Naive thymus-derived CD8-positive, alpha-beta T cell (primary cell): ENCODE data around the gene PCYT2. TPM values are rescaled to one million over a fixed set of nuclear protein-coding genes. Genes with fewer than 3 reads are reported as not detected.
"Not testable (repeated sequence)": the region's sequence is repeated elsewhere in the genome, so short reads cannot be mapped to it uniquely, and the experiment has no call there.

ENCODE experiments used
- ATAC-seq, 2 donors: fragments of 150-1000 bp; cut with Tn5 transposase in 1 of 2; sonication (Bioruptor Pico), chemical (Tn5 transposase) in 1 of 2; 1 replicate in 1 of 2; 2 replicates in 1 of 2; pipeline ENCODE4 v1.10.0; 2021; ENCODE audit warnings: mild to moderate bottlenecking in 2 of 2, moderate library complexity in 2 of 2
- POLR2A ChIA-PET: fragments of 350-600 bp; sonication (Branson Sonifier 250); formaldehyde crosslinking; loops from one replicate; lab custom pipeline; 2021; ENCODE audit warnings: antibody characterized with exemption; lab: Charles Lee
- DNase-seq, 10 donors: peaks; one replicate each; pipeline versions ENCODE4 v3.0.0 to v3.0.0-alpha.2; 2020 to 2022
- H3K27ac Mint-ChIP-seq, 10 donors: one replicate each; pipeline ENCODE4 v1.8.0; 2020 to 2022; ENCODE audit warnings: mild to moderate bottlenecking in 10 of 10, mixed read lengths in 10 of 10, moderate library complexity in 4 of 10, inconsistent platforms in 1 of 10
- H3K27me3 Mint-ChIP-seq, 5 donors: one replicate each; pipeline ENCODE4 v1.8.0; 2021 to 2022; ENCODE audit warnings: mixed read lengths in 5 of 5
- H3K36me3 Mint-ChIP-seq, 3 donors: one replicate each; pipeline ENCODE4 v1.8.0; 2020 to 2022; ENCODE audit warnings: mixed read lengths in 3 of 3, mild to moderate bottlenecking in 2 of 3, inconsistent platforms in 1 of 3
- H3K4me1 Mint-ChIP-seq, 4 donors: one replicate each; pipeline ENCODE4 v1.8.0; 2021 to 2022; ENCODE audit warnings: mixed read lengths in 4 of 4
- H3K4me3 Mint-ChIP-seq, 10 donors: one replicate each; pipeline ENCODE4 v1.8.0; 2020 to 2022; ENCODE audit warnings: mild to moderate bottlenecking in 10 of 10, mixed read lengths in 10 of 10, moderate library complexity in 6 of 10, inconsistent platforms in 1 of 10
- H3K9me3 Mint-ChIP-seq, 9 donors: one replicate each; pipeline ENCODE4 v1.8.0; 2020 to 2022; ENCODE audit warnings: mixed read lengths in 9 of 9, mild to moderate bottlenecking in 3 of 9, inconsistent platforms in 1 of 9, moderate library complexity in 1 of 9
- polyA plus RNA-seq, 3 donors: library from polyadenylated mRNA; unstranded; fragments of 300-500 nt; fragmentation: Illumina TruSeq; gene quantifications; one replicate each; pipeline ENCODE4 v1.2.3, GENCODE V29; 2021
- total RNA-seq, 8 experiments: library from RNA in 2 of 8; stranded (reverse) in 2 of 8; gene quantifications; one replicate each; pipeline ENCODE4 v1.2.3 and lab custom pipeline; 2021 to 2026

The PCYT2 gene
- total and polyA plus RNA-seq, 5 experiments from 2014 or later = 22.9 to 38.5 (median 24.0) TPM

DNA sequence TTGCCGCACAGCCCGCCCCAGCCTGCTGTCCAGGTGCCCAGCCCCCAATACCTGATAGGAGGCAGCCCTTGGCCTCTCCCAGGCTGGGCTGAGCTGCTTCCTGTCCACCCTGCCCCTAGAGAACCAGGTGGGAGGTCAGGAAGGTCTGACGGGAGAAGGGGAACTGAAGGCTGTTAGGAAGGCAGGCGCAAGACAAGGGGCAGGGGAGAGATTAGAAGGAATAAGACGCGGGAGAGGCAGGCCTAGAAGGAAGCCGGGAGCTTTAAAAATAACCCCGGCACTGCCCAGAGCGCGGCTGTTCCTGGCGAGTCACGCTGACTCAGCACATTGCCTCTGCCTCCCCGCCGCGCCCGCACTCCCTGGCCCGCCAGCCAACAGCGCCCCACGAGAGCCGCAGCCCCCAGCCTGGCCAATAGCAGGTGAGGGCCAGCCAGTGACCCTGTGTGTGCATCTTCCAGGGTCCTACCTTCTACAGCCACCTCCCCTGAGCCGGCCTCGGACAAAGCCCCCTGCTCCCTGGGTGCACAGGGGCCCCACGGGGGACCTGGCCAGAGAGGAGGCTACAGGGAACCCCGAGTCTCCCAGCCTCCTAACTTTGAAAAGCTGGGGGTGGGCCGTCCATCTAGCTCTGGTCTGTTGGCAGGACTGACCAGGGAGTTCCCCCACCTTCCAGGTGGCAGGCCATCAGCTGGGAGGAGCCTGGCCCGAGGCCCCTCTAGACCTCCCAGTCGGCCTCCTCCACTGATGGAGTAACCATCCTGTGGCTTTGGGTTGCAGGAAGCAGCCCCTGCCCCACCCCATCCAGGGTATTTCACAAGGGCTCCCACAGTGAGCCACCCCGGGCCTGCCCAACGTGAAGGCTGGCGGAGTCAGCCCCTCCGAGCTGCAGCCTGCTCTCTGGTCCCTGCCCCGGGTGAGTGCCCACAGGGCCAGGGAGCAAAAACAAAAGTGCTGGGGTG, 12.4 kb upstream of the PCYT2 start:
- Mint-ChIP-seq H3K4me3 (no peak overlapping the region), H3K4me1 (peaks cover 9 to 41% (median 20%) of the 10 kb centered on the region in 4 donors), H3K27me3 (peaks cover 0 to 2% (median 0%) of the 10 kb centered on the region in 5 donors), H3K9me3 (no peaks in the 10 kb centered on the region), H3K36me3 (peaks cover 0 to 2% (median 0%) of the 10 kb centered on the region in 3 donors), H3K27ac (peak overlapping the region in 2 of 10 donors; percentile 31 to 52)
- POLR2A ChIA-PET = interaction anchor here (0.7 to 1.3 kb wide), 4 partner anchors 10 to 222 kb away, joined by 3 read pairs; no protein-coding TSS in a partner anchor
- ATAC-seq = no peak
- no peak for DNase-seq

GRCh38 chr17:81922566-81923301, 11.5 kb upstream of the PCYT2 start:
- Mint-ChIP-seq H3K4me3 (no peak overlapping the region), H3K27ac (peak overlapping the region in 2 of 10 donors; percentile 5 to 31)
- POLR2A ChIA-PET = interaction anchor here (0.9 kb wide), 1 partner anchor 52 kb away, joined by 5 read pairs; the partner anchor contains the start of gene ARHGDIA

DNA sequence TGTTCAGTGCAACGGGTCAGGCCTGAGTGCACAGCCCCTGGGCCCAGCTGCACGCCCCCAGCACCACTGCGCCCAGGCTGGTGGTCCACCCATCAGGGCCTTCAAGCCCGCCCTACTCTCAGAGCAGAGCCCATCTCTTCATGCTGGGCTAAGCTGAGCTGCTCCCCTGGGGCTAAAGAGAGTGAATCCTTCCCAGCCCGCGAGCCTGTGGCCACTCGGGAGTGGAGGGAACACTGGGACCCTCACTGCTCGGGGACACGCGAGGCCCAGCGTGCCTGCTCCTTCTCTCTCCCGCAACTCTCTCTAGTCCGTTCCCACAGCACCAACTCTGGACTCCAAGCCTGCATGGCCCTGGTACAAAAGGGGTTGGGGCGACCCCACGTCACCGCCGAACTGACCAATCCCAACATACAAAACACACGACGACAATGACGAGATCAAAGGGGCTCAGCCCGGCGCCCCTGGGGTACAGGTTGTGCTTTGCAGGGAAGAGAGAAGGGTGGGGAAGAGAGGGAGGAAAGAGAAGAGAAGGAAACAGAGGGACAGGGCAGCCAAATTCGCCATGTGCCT, 10.9 kb upstream of the PCYT2 start:
- no peak overlapping the region for H3K4me3 Mint-ChIP-seq
- DNase-seq (no peak), ATAC-seq (no peak)
- H3K9me3 Mint-ChIP-seq = no peaks in the 10 kb centered on the region
- POLR2A ChIA-PET = interaction anchor here (0.9 kb wide), 1 partner anchor 51 kb away, joined by 5 read pairs; the partner anchor contains the start of gene ARHGDIA
- H3K4me1 Mint-ChIP-seq = peaks cover 15 to 51% (median 30%) of the 10 kb centered on the region in 4 donors
- no peak overlapping the region for H3K27ac Mint-ChIP-seq
- H3K36me3 Mint-ChIP-seq = peaks cover 0 to 3% (median 0%) of the 10 kb centered on the region in 3 donors
- H3K27me3 Mint-ChIP-seq = no peaks in the 10 kb centered on the region

More at GRCh38 chr17:81922566-81923301, 11.5 kb upstream of the PCYT2 start:
- no peak for DNase-seq
- H3K27me3 Mint-ChIP-seq = no peaks in the 10 kb centered on the region
- peaks cover 0 to 2% (median 0%) of the 10 kb centered on the region in 3 donors for H3K36me3 Mint-ChIP-seq
- peaks cover 12 to 48% (median 25%) of the 10 kb centered on the region in 4 donors for H3K4me1 Mint-ChIP-seq
- no peak for ATAC-seq
- H3K9me3 Mint-ChIP-seq = no peaks in the 10 kb centered on the region

GRCh38 chr17:81921537-81921862, 10.3 kb upstream of the PCYT2 start:
- Mint-ChIP-seq H3K36me3 (peaks cover 0 to 7% (median 0%) of the 10 kb centered on the region in 3 donors), H3K27me3 (no peaks in the 10 kb centered on the region), H3K27ac (no peak overlapping the region), H3K4me3 (no peak overlapping the region), H3K9me3 (no peaks in the 10 kb centered on the region), H3K4me1 (peaks cover 16 to 56% (median 33%) of the 10 kb centered on the region in 4 donors)
- POLR2A ChIA-PET = no interaction called here
- DNase-seq = no peak
- ATAC-seq = no peak

DNA sequence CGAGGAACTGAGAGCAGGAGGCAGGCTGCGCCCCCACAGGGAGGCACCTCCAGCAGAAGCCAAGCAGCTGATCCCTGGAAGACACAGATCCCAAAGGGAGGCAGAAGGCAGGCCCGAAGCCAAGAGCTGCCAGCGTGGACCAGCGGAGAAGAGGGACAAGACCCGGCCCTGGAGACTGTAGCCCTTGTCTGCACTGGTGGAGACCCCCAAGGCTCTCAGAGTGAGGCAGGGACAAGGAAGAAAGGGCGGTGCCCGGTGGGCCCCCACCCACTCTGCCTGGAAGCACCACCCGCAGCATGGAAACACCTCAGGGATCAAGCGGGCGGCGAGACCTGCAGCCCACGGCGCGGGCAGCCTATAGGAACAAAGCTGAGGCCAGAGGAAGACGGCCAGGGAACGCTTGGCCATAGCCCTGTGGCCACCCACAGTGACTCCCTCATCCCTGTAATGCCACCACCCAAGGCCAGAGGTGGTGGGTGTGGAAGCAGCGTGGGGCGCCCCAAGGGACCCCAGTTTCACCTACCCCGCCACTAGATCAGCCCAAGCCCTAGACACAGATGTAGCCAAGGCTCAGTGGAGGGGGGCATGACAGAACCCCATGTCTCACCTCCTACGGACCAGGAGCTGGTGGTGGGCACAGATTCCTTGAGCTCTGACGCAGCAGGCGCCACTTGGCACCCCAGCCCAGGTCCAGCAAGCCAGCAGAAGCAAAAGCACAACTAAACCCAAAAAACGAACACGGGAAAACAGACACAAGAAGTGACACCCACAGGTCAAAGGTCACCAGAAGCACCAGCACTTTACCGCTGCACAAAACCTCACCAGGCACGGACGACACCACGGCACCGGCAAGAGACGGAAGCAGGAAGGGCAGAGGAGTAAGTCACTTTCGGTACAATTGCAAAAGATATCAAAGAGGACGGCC, 9.7 kb upstream of the PCYT2 start:
- Mint-ChIP-seq H3K4me1 (peaks cover 12 to 56% (median 30%) of the 10 kb centered on the region in 4 donors), H3K27me3 (no peaks in the 10 kb centered on the region), H3K36me3 (peaks cover 0 to 9% (median 0%) of the 10 kb centered on the region in 3 donors), H3K4me3 (peak overlapping the region in 1 of 10 donors; percentile 25), H3K9me3 (no peaks in the 10 kb centered on the region), H3K27ac (no peak overlapping the region)
- POLR2A ChIA-PET = no interaction called here
- DNase-seq (no peak), ATAC-seq (no peak)

GRCh38 chr17:81918832-81919545, 7.8 kb upstream of the PCYT2 start:
- H3K9me3 Mint-ChIP-seq = no peaks in the 10 kb centered on the region
- POLR2A ChIA-PET = interaction anchor here (0.6 kb wide), 1 partner anchor 153 kb away, joined by 4 read pairs; no protein-coding TSS in a partner anchor
- peak overlapping the region in 9 of 10 donors; percentile 24 to 93 (median 88) for H3K4me3 Mint-ChIP-seq
- H3K4me1 Mint-ChIP-seq = peaks cover 14 to 44% (median 29%) of the 10 kb centered on the region in 4 donors
- ATAC-seq (no peak), DNase-seq (no peak)
- peaks cover 0 to 17% (median 0%) of the 10 kb centered on the region in 3 donors for H3K36me3 Mint-ChIP-seq
- peak overlapping the region in 8 of 10 donors; percentile 55 to 93 (median 84) for H3K27ac Mint-ChIP-seq
- H3K27me3 Mint-ChIP-seq = no peaks in the 10 kb centered on the region

GRCh38 chr17:81918333-81918669, 7.1 kb upstream of the PCYT2 start:
- Mint-ChIP-seq H3K4me1 (peaks cover 14 to 40% (median 29%) of the 10 kb centered on the region in 4 donors), H3K4me3 (peak overlapping the region; percentile 82 to 94 (median 90)), H3K36me3 (peaks cover 0 to 19% (median 2%) of the 10 kb centered on the region in 3 donors), H3K27ac (peak overlapping the region; percentile 55 to 93 (median 86))
- not testable (repeated sequence) for DNase-seq, H3K9me3 Mint-ChIP-seq, H3K27me3 Mint-ChIP-seq
- POLR2A ChIA-PET = interaction anchor here (0.6 to 5.8 kb wide), 3 partner anchors 26 to 154 kb away, joined by 4 to 35 read pairs (median 4); partner anchors contain the start of genes ANAPC11 and ARHGDIA
- peak; percentile 8 to 21 for ATAC-seq

GRCh38 chr17:81917565-81918332, 6.5 kb upstream of the PCYT2 start, which contains the start of gene SIRT7:
Gene SIRT7 (minus strand): TSS chr17:81918176. CDS start chr17:81918131, 45 bp downstream.
- peak within 1 kb of the TSS; percentile 55 to 93 (median 86) for H3K27ac Mint-ChIP-seq
- no peaks in the 10 kb centered on the region for H3K27me3 Mint-ChIP-seq

GRCh38 chr17:81916234-81917001, 5.2 kb upstream of the PCYT2 start:
- POLR2A ChIA-PET = interaction anchor here (0.6 to 5.8 kb wide), 9 partner anchors 9 to 114 kb away, joined by 3 to 35 read pairs (median 4); partner anchors contain the start of genes ANAPC11, ARHGDIA, MAFG and PYCR1
- no peaks in the 10 kb centered on the region for H3K9me3 Mint-ChIP-seq
- DNase-seq = no peak

More at GRCh38 chr17:81917565-81918332, 6.5 kb upstream of the PCYT2 start, which contains the start of gene SIRT7:
- Mint-ChIP-seq H3K9me3 (no peaks in the 10 kb centered on the region), H3K36me3 (peaks cover 0 to 23% (median 4%) of the 10 kb centered on the region in 3 donors), H3K4me3 (peak within 1 kb of the TSS; percentile 82 to 94 (median 90)), H3K4me1 (peaks cover 14 to 40% (median 29%) of the 10 kb centered on the region in 4 donors)
- POLR2A ChIA-PET = interaction anchor here (0.6 to 5.8 kb wide), 14 partner anchors 9 to 209 kb away, joined by 3 to 35 read pairs (median 4); partner anchors contain the start of genes ANAPC11, ARHGDIA, MAFG and PYCR1
- peak; percentile 91 for ATAC-seq
- peak; percentile 73 to 90 (median 82) for DNase-seq

More at GRCh38 chr17:81916234-81917001, 5.2 kb upstream of the PCYT2 start:
- H3K27me3 Mint-ChIP-seq = no peaks in the 10 kb centered on the region
- H3K36me3 Mint-ChIP-seq = peaks cover 0 to 28% (median 4%) of the 10 kb centered on the region in 3 donors
- H3K27ac Mint-ChIP-seq = peak overlapping the region in 5 of 10 donors; percentile 18 to 79 (median 59)
- ATAC-seq = no peak
- H3K4me1 Mint-ChIP-seq = peaks cover 14 to 45% (median 35%) of the 10 kb centered on the region in 4 donors
- H3K4me3 Mint-ChIP-seq = peak overlapping the region; percentile 75 to 88 (median 83)
